OCI-LY7 (cell line): Measurements from ENCODE around the gene MYO3A. TPM values are rescaled to one million over a fixed set of nuclear protein-coding genes. Genes with fewer than 3 reads are reported as not detected.

Source experiments
- BruUV-seq: library from RNA; stranded (reverse); fragments of 400-500 nt; replicated peaks from 2 replicates; lab custom pipeline; 2021; lab: Mats Ljungman, UMichigan
- CTCF ChIA-PET: fragments of 300-600 bp; sonication (Branson Sonifier 250); formaldehyde crosslinking; loops from one replicate; lab custom pipeline; 2022; ENCODE audit warnings: antibody characterized with exemption; ENCODE audit not compliant: unreplicated experiment; lab: Charles Lee
- POLR2A ChIA-PET: fragments of 300-600 bp; sonication (Branson Sonifier 250); formaldehyde crosslinking; loops from one replicate; lab custom pipeline; 2022; ENCODE audit warnings: antibody characterized with exemption; lab: Charles Lee
- DNase-seq: peaks from one replicate; pipeline ENCODE4 v3.0.0-alpha.2; 2015; ENCODE audit warnings: low spot score
- H2AFZ ChIP-seq: fragments of 200-600 bp; sonication (generic), shearing (Covaris generic); 2 replicates; pipeline ENCODE4 v1.6.1; 2014; ENCODE audit warnings: mild to moderate bottlenecking, antibody characterized with exemption, low read length, moderate library complexity
- H3K27ac ChIP-seq: fragments of 200-600 bp; sonication (generic); 2 replicates; pipeline ENCODE4 v1.5.1; 2014; ENCODE audit warnings: mixed run types, low read depth, mild to moderate bottlenecking, moderate library complexity, low read length, inconsistent platforms; ENCODE audit not compliant: poor library complexity, severe bottlenecking
- H3K36me3 ChIP-seq: fragments of 200-600 bp; sonication (generic); 2 replicates; pipeline ENCODE4 v1.6.1; 2014; ENCODE audit warnings: mild to moderate bottlenecking, antibody characterized with exemption, low read length, moderate library complexity, mixed read lengths; ENCODE audit not compliant: insufficient read depth
- H3K4me1 ChIP-seq: fragments of 200-600 bp; sonication (generic); 2 replicates; pipeline ENCODE4 v1.5.1; 2014; ENCODE audit warnings: mild to moderate bottlenecking, low read length; ENCODE audit not compliant: insufficient read depth, poor library complexity, severe bottlenecking
- H3K4me2 ChIP-seq: fragments of 200-600 bp; sonication (generic); 2 replicates; pipeline ENCODE4 v1.6.1; 2014; ENCODE audit warnings: mild to moderate bottlenecking, low read length
- H3K4me3 ChIP-seq: fragments of 200-600 bp; sonication (generic); 2 replicates; pipeline ENCODE4 v1.5.1; 2014; ENCODE audit warnings: mild to moderate bottlenecking, low read depth, low read length; ENCODE audit not compliant: poor library complexity, severe bottlenecking
- H3K79me2 ChIP-seq: fragments of 200-600 bp; sonication (generic); 2 replicates; pipeline ENCODE4 v1.6.1; 2016; ENCODE audit warnings: low read depth, mild to moderate bottlenecking, low read length, moderate library complexity, mixed read lengths; ENCODE audit not compliant: insufficient read depth
- H3K9me2 ChIP-seq: fragments of 200-600 bp; sonication (generic); 2 replicates; pipeline ENCODE4 v1.6.1; 2016; ENCODE audit warnings: mild to moderate bottlenecking, low read length, mixed read lengths; ENCODE audit not compliant: insufficient read depth
- H3K9me3 ChIP-seq: fragments of 200-600 bp; sonication (generic); 2 replicates; pipeline ENCODE4 v1.6.1; 2014; ENCODE audit warnings: mild to moderate bottlenecking, mixed run types, low read length, mixed read lengths
- H4K20me1 ChIP-seq: fragments of 200-600 bp; sonication (generic); 2 replicates; pipeline ENCODE4 v1.6.1; 2014; ENCODE audit warnings: mild to moderate bottlenecking, antibody characterized with exemption, low read length, moderate library complexity, mixed read lengths; ENCODE audit not compliant: insufficient read depth
- CTCF ChIP-seq: fragments of 200-600 bp; sonication (generic); conservative IDR thresholded peaks from 2 replicates; pipeline ENCODE4 v1.5.1; 2014; ENCODE audit warnings: mild to moderate bottlenecking, antibody characterized with exemption, low read length, moderate library complexity, mixed read lengths
- EZH2phosphoT487 ChIP-seq: fragments of 200-600 bp; sonication (generic); IDR thresholded peaks from 2 replicates; pipeline ENCODE4 v1.6.1; 2018; ENCODE audit warnings: low read depth, borderline replicate concordance, mild to moderate bottlenecking, mixed run types, antibody characterized with exemption, low read length, moderate library complexity, mixed read lengths
- intact Hi-C: fragments of 100-400 bp; cut with micrococcal nuclease; formaldehyde crosslinking; loops from one replicate; pipeline ENCODE4 v1.10.0; 2022; ENCODE audit not compliant: unreplicated experiment
- total RNA-seq, 2 experiments: library from RNA; depleted of rRNA in 1 of 2; stranded (reverse); fragments of >200 nt in 1 of 2; shearing (Covaris generic) in 1 of 2; gene quantifications; 2 replicates each; pipeline ENCODE4 v1.2.3, GENCODE V29; 2014 to 2022

Gene MYO3A
- total RNA-seq, 2 experiments from 2014 or later, result not detected

- Histone ChIP-seq H3K4me1 (peaks cover 16% of the 10 kb centered on the region), H3K36me3 (no peaks in the 10 kb centered on the region), H3K27ac (no peak overlapping the region), H3K9me3 (no peaks in the 10 kb centered on the region), H3K9me2 (no peaks in the 10 kb centered on the region), H3K79me2 (no peaks in the 10 kb centered on the region), H3K4me3 (no peak overlapping the region), H4K20me1 (no peaks in the 10 kb centered on the region), H3K4me2 (no peak overlapping the region), H2AFZ (no peak overlapping the region)
- DNase-seq, result no peak
- ChIA-PET CTCF (no interaction called here), POLR2A (no interaction called here)
- TF ChIP-seq CTCF (no peak), EZH2phosphoT487 (no peak)
- intact Hi-C loops, result no loop called here
- BruUV-seq, result no TSS peak
Measured at GRCh38 chr10:26227786-26228185, 293.8 kb downstream of the MYO3A start.

- Histone ChIP-seq H3K4me3 (no peak overlapping the region), H4K20me1 (no peaks in the 10 kb centered on the region), H3K79me2 (no peaks in the 10 kb centered on the region), H3K9me2 (no peaks in the 10 kb centered on the region), H2AFZ (peak overlapping the region; percentile 40; the same call in 1 of the 2 replicates), H3K9me3 (no peaks in the 10 kb centered on the region), H3K4me1 (peaks cover 3% of the 10 kb centered on the region), H3K4me2 (no peak overlapping the region), H3K36me3 (no peaks in the 10 kb centered on the region), H3K27ac (no peak overlapping the region)
- no TSS peak for BruUV-seq
- CTCF ChIA-PET, result no interaction called here
- TF ChIP-seq CTCF (no peak), EZH2phosphoT487 (no peak)
- POLR2A ChIA-PET, result interaction anchor here (0.6 to 1.7 kb wide), 3 partner anchors 10 to 1666 kb away, joined by 4 to 10 read pairs (median 4); no protein-coding TSS in a partner anchor
- DNase-seq, result no peak
- intact Hi-C loops, result no loop called here
Measured at GRCh38 chr10:26232174-26232573, 298.1 kb downstream of the MYO3A start.

GRCh38 chr10:26235761-26236160 is 301.7 kb downstream of the MYO3A start:
- no peak for DNase-seq
- no peak for TF ChIP-seq CTCF
- no peaks in the 10 kb centered on the region for H3K9me3 ChIP-seq
- H3K27ac ChIP-seq, result no peak overlapping the region
- intact Hi-C loops, result no loop called here
- CTCF ChIA-PET, result interaction anchor here (0.6 kb wide), 1 partner anchor 44 kb away, joined by 3 read pairs; no protein-coding TSS in a partner anchor
- POLR2A ChIA-PET, result no interaction called here
- no peak overlapping the region for H3K4me3 ChIP-seq
- no TSS peak for BruUV-seq
- H3K79me2 ChIP-seq, result no peaks in the 10 kb centered on the region
- H3K9me2 ChIP-seq, result no peaks in the 10 kb centered on the region
- H3K4me2 ChIP-seq, result no peak overlapping the region
- H2AFZ ChIP-seq, result no peak overlapping the region
- no peaks in the 10 kb centered on the region for H4K20me1 ChIP-seq
- peaks cover 3% of the 10 kb centered on the region for H3K4me1 ChIP-seq
- no peaks in the 10 kb centered on the region for H3K36me3 ChIP-seq
